Esophagus squamous epithelium (tissue), 5 donors: ENCODE data around the gene RNFT1. TPM values are rescaled to one million over a fixed set of nuclear protein-coding genes. Genes with fewer than 3 reads are reported as not detected.

ENCODE experiments used
- DNase-seq: peaks from one replicate; lab custom pipeline; 2025; lab: John Stamatoyannopoulos, UW
- H3K27ac ChIP-seq, 4 donors: fragments of 200-600 bp; sonication (generic); one replicate each; pipeline ENCODE4 v1.5.1; 2016 to 2019; ENCODE audit warnings: mild to moderate bottlenecking in 1 of 4
- H3K27me3 ChIP-seq, 4 donors: fragments of 200-600 bp; sonication (generic); 1 replicate in 3 of 4; 2 replicates in 1 of 4; pipeline versions ENCODE4 v1.5.1 to v1.6.0; 2017 to 2021; ENCODE audit warnings: antibody characterized with exemption in 1 of 4
- H3K36me3 ChIP-seq, 3 donors: fragments of 200-600 bp; sonication (generic); one replicate each; pipeline ENCODE4 v1.5.1; 2016 to 2019
- H3K4me1 ChIP-seq, 3 donors: fragments of 200-600 bp; sonication (generic); one replicate each; pipeline ENCODE4 v1.5.1; 2017 to 2019
- H3K4me3 ChIP-seq, 4 donors: fragments of 200-600 bp; sonication (generic); 1 replicate in 3 of 4; 2 replicates in 1 of 4; pipeline ENCODE4 v1.5.1; 2016 to 2019; ENCODE audit warnings: mild to moderate bottlenecking in 2 of 4, moderate library complexity in 1 of 4
- H3K9me3 ChIP-seq, 3 donors: fragments of 200-600 bp; sonication (generic); one replicate each; pipeline ENCODE4 v1.5.1; 2016 to 2019
- CTCF ChIP-seq, 6 experiments: fragments of 450-650 bp in 4 of 6; fragments of 200-600 bp in 2 of 6; sonication (generic) in 2 of 6; IDR thresholded peaks; one replicate each; pipeline ENCODE4 v1.5.1; 2016 to 2019; ENCODE audit warnings: antibody characterized with exemption in 6 of 6, mild to moderate bottlenecking in 4 of 6, moderate library complexity in 4 of 6
- POLR2A ChIP-seq, 4 donors: fragments of 450-650 bp; IDR thresholded peaks; one replicate each; pipeline ENCODE4 v1.6.1; 2017; ENCODE audit warnings: antibody characterized with exemption in 4 of 4, mild to moderate bottlenecking in 4 of 4, moderate library complexity in 3 of 4
- WGBS, 2 donors: methylation state at CpG; one replicate each; pipeline ENCODE4 v1.1.5; 2018; 5-methylcytosine and 5-hydroxymethylcytosine counted together
- intact Hi-C: fragments of 100-400 bp; cut with DNase I; formaldehyde crosslinking; loops from one replicate; pipeline ENCODE4 v1.15.0; 2022
- small RNA-seq, 4 donors: library from RNA; depleted of rRNA; stranded (forward); fragments of <200 nt; gene quantifications; one replicate each; pipeline ENCODE3, GENCODE V24; 2016
- total RNA-seq, 4 donors: library from RNA; depleted of rRNA; stranded (reverse); fragments of >200 nt; gene quantifications; one replicate each; pipeline ENCODE4 v1.1.0, GENCODE V29; 2016
- donor health status: DM: yes; HTN: yes; CAD: no.

RNFT1 gene
- total RNA-seq, 4 donors from 2014 or later: 7.9 to 18.8 (median 15.5) TPM

GRCh38 chr17:59916446-59916845 is 48.1 kb downstream of the RNFT1 start:
- DNase-seq: no peak
- Histone ChIP-seq H3K4me1 (no peaks in the 10 kb centered on the region), H3K27me3 (no peaks in the 10 kb centered on the region), H3K27ac (no peak overlapping the region), H3K9me3 (no peaks in the 10 kb centered on the region), H3K4me3 (no peak overlapping the region), H3K36me3 (peaks cover 4 to 96% (median 21%) of the 10 kb centered on the region in 3 donors)
- TF ChIP-seq CTCF (IDR thresholded peaks at IDR 0.05): no peak
- no peak for TF ChIP-seq POLR2A (IDR thresholded peaks at IDR 0.05)
- intact Hi-C loops: loop anchor here (5.0 kb wide), 1 partner anchor 121 kb away; no protein-coding TSS in a partner anchor

GRCh38 chr17:59914274-59914854 is 50.2 kb downstream of the RNFT1 start:
- no peak for DNase-seq
- intact Hi-C loops: no loop called here
- TF ChIP-seq CTCF (IDR thresholded peaks at IDR 0.05) (peak; percentile 41 to 69 (median 58)), POLR2A (IDR thresholded peaks at IDR 0.05) (no peak)
- Histone ChIP-seq H3K4me1 (no peaks in the 10 kb centered on the region), H3K9me3 (no peaks in the 10 kb centered on the region), H3K4me3 (no peak overlapping the region), H3K36me3 (peaks cover 4 to 87% (median 19%) of the 10 kb centered on the region in 3 donors), H3K27me3 (no peaks in the 10 kb centered on the region), H3K27ac (no peak overlapping the region)
- WGBS, 2 donors: 72 to 84% methylated on average over 1 of the region's 1 CpG

- Histone ChIP-seq H3K27ac (no peak overlapping the region), H3K4me1 (no peaks in the 10 kb centered on the region), H3K36me3 (peaks cover 0 to 44% (median 3%) of the 10 kb centered on the region in 3 donors), H3K9me3 (no peaks in the 10 kb centered on the region), H3K4me3 (no peak overlapping the region), H3K27me3 (no peaks in the 10 kb centered on the region)
- intact Hi-C loops: no loop called here
- no peak for DNase-seq
- TF ChIP-seq CTCF (IDR thresholded peaks at IDR 0.05): no peak
- TF ChIP-seq POLR2A (IDR thresholded peaks at IDR 0.05): no peak
- 89 to 92% methylated on average over 3 of the region's 3 CpGs for WGBS, 2 donors
Observed at GRCh38 chr17:59907467-59907866, 57.1 kb downstream of the RNFT1 start.

- WGBS, 2 donors: 83 to 85% methylated on average over 2 of the region's 2 CpGs
- Histone ChIP-seq H3K4me1 (peaks cover 0 to 14% (median 4%) of the 10 kb centered on the region in 3 donors), H3K4me3 (no peak overlapping the region), H3K9me3 (no peaks in the 10 kb centered on the region), H3K36me3 (peaks cover 0 to 26% (median 0%) of the 10 kb centered on the region in 3 donors), H3K27me3 (no peaks in the 10 kb centered on the region), H3K27ac (no peak overlapping the region)
- no peak for DNase-seq
- intact Hi-C loops: no loop called here
- no peak for TF ChIP-seq CTCF (IDR thresholded peaks at IDR 0.05)
- TF ChIP-seq POLR2A (IDR thresholded peaks at IDR 0.05): no peak
Observed at GRCh38 chr17:59903455-59903854, 61.1 kb downstream of the RNFT1 start.

Small RNA genes lying within 50 kb of the gene (small RNA-seq; reads per million reads assigned to genes)
- gene RPS29P21: 0 reads per million in 4 donors

Other genes starting within 250 kb of the RNFT1 start
- 10 to 100 TPM in 2 of 4 donors, 1 to 10 TPM in 2; 8.0 to 16.0 (median 12.5) TPM for gene TUBD1, start 71.8 kb downstream of the RNFT1 start, total RNA-seq
- 10 to 100 TPM; 18.4 to 49.2 (median 25.9) TPM for gene RPS6KB1, start 71.6 kb downstream of the RNFT1 start, total RNA-seq
- gene HEATR6, start 114.2 kb upstream of the RNFT1 start, total RNA-seq: 10 to 100 TPM in 2 of 4 donors, 1 to 10 TPM in 2; 5.8 to 14.8 (median 11.4) TPM
- 1 to 10 TPM in 2 of 4 donors, under 1 TPM in 1, not detected in 1; 0.45 to 1.3 (median 1.1) TPM for gene CA4, start 185.2 kb upstream of the RNFT1 start, total RNA-seq